Cerebellar nuclear complex (tissue), 1 donor: ENCODE results near the gene EMC6.

Source experiments
- DNase-seq, 2 experiments: peaks; one replicate each; lab custom pipeline; 2025; lab: John Stamatoyannopoulos, UW

EMC6 gene

DNA sequence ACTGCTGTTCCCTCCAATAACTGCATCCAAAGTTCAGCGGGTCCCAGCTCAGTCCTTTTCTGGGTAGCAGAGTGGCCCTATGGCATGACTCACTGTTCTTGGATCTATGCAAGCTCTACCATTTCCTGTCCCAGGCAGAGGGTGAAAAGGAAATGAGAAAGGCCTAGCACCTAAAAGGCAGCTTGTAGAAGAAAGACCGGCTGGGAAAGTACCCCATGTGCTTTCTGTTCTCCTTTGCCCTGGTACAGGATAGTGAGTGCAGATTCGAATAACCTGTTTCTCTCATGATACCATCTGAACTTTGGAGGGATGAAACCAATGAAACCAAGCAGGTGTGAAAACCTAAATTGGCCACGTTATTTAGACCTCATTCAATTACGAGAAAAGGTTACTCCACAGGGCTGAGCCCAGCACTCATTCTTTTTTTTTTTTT lies 42.4 kb downstream of the EMC6 start:
- DNase-seq: no peak

DNA sequence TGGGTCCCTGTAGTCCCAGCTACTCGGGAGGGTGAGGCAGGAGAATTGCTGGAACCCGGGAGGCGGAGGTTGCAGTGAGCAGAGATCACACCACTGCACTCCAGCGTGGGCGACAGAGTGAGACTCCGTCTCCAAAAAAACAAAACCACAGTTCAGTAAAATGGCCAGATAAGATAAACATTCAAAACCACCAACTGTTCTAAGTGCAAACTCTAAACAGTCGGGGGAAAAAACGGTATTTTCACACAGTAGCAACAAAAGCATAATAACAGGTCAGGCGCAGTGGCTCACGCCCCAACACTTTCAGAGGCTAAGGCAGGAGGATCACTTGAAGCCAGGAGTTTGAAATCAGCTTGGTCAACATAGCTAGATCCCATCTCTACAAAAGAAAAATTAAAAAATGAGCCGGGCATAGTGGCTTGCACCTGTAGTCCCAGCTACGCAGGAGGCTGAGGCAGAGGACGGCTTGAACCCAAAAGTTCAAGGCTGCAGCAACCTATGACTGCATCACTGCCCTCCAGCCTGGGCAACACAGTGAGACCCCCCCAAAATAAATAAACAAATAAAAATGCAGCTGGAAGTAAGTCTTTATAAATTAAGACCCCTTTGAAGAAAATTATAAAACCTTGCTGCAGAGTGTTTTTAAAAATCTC lies 44.3 kb downstream of the EMC6 start:
- no peak for DNase-seq

DNA sequence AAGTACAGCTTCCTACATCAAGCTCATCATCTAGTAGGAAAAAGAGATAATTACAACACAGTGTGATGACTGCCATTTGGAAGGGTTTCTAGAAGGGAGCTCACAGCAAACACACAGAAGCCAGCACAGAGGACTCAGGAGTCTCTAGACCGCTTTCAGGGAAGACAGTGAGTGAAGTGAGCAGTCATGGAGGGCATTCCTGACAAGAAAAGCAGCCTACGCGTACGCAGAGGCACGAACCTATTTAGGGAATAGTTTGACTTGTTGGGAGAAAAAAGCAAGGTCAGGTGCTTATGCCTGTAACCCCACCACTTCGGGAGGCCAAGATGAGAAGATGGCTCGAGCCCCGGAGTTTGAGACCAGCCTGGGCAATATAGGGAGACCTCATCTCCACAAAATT lies 46.7 kb downstream of the EMC6 start:
- DNase-seq: no peak

DNA sequence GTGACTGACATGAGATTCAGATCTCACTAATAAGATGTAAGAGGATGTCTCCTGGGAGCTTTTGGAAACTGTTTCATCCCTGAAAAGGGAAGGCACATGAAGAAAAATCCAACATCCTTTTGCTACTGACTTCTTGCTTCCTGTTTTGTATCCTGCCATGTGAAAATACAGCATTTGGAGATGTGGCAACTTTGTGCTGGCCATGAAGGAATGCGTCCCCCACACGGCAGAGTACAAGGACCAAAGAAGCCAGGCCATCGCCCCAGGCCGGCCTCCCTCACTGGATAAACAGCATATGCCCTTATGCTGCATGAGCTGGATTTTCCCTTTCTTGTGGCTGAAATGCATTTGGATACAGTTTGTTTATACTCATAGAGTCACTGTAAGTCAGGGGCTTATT lies 49.6 kb downstream of the EMC6 start:
- no peak for DNase-seq

DNA sequence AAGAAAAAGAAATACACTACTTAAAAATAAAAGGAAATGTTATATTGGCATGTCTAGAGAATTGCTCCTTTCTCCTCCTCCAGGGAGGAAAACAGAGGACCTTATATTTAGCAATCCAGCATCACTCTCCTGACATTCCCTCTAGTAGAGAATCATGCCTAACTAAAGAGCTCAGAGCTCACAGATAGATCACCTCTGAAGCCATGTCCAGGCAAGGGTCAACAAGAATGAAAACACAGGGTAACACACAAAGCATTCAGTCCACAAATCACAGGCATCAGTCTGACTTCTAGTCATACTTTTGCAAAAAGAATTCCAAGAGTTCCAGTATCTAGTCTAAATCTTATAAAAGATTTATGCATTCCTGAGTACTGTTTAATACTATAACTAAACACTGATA lies 50.7 kb downstream of the EMC6 start:
- DNase-seq: no peak
